ENCODE results near the gene NBPF9.
"Not testable (repeated sequence)": the region's sequence is repeated elsewhere in the genome, so short reads cannot be mapped to it uniquely, and the experiment has no call there.

- not testable (repeated sequence) for TF ChIP-seq EZH2phosphoT487, EZH2, CTCF (IDR thresholded peaks at IDR 0.05)
These were observed 87.8 kb downstream of the NBPF9 start for GRCh38 chr1:149015522-149015921.
